Tibial artery (tissue), 4 donors: ENCODE measurements around the gene TNS1.

Source experiments
- DNase-seq, 2 donors: peaks; one replicate each; pipeline ENCODE4 v3.0.0-alpha.2; 2019
- H3K27ac ChIP-seq, 2 donors: fragments of 200-600 bp; sonication (generic) in 1 of 2; 1 replicate in 1 of 2; 2 replicates in 1 of 2; pipeline ENCODE4 v1.5.1; 2018 to 2019; ENCODE audit warnings: mild to moderate bottlenecking in 1 of 2
- H3K27me3 ChIP-seq, 2 donors: fragments of 200-600 bp; sonication (generic) in 1 of 2; one replicate each; pipeline versions ENCODE4 v1.5.1 to v1.6.0; 2016 to 2019
- H3K36me3 ChIP-seq, 3 donors: fragments of 200-600 bp; sonication (generic) in 2 of 3; one replicate each; pipeline ENCODE4 v1.5.1; 2016 to 2019; ENCODE audit warnings: mild to moderate bottlenecking in 2 of 3
- H3K4me1 ChIP-seq, 4 donors: fragments of 200-600 bp; sonication (generic) in 2 of 4; 1 replicate in 3 of 4; 2 replicates in 1 of 4; pipeline ENCODE4 v1.5.1; 2016 to 2019
- H3K4me3 ChIP-seq, 2 donors: fragments of 200-600 bp; sonication (generic) in 1 of 2; 1 replicate in 1 of 2; 2 replicates in 1 of 2; pipeline ENCODE4 v1.5.1; 2018 to 2019; ENCODE audit warnings: mild to moderate bottlenecking in 2 of 2
- H3K9me3 ChIP-seq, 3 donors: fragments of 200-600 bp; sonication (generic) in 1 of 3; one replicate each; pipeline ENCODE4 v1.5.1; 2016 to 2019
- intact Hi-C: fragments of 100-400 bp; cut with DNase I; formaldehyde crosslinking; loops from one replicate; pipeline ENCODE4 v1.15.0; 2023; ENCODE audit warnings: low total_unique reads
- TF ChIP-seq, protein P1 (sequence below), 2 experiments: fragments of 200-600 bp in 1 of 2; fragments of 450-650 bp in 1 of 2; IDR thresholded peaks; one replicate each; pipeline ENCODE4 v1.5.1; 2017 to 2019; ENCODE audit warnings: antibody characterized with exemption in 2 of 2, mild to moderate bottlenecking in 1 of 2, moderate library complexity in 1 of 2

TNS1 gene

DNA sequence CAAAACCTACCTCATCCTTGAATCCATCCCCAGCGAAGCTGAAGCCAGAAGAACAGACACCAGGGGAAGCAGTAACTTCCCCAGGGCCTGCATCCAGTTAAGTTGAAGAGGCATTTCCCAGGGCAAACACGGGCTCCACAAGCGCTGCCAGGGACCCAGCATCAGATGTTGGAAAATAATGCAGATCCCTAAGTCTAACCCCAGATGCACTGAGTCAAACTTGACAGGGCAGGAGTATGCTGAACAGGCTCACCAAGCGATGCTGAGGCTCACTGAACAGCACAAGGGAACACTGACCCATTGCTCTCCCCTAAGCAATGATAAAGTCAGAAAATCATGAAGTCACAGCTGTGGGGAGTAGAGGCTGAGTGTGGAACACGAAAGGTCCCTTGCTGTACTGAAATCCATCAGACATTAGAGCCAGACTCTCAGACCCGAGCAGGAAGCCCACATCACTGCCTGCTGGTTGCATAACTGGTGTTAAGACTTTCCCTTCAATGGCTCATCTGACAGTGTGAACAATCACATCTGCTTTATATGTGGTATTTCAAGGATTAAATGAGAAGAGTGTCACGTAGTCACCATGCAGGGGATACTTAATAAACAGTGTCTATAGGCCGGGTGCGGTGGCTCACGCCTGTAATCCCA lies 36.2 kb downstream of the TNS1 start:
- intact Hi-C loops: no loop called here
- Histone ChIP-seq H3K36me3 (no peaks in the 10 kb centered on the region), H3K9me3 (no peaks in the 10 kb centered on the region), H3K27me3 (no peaks in the 10 kb centered on the region), H3K4me3 (peak overlapping the region in 1 of 2 donors; percentile 23), H3K27ac (peak overlapping the region; percentile 74 to 98), H3K4me1 (peaks cover 0 to 84% (median 37%) of the 10 kb centered on the region in 4 donors)
- peak; percentile 23 to 61 for DNase-seq
- TF ChIP-seq, protein P1, sequence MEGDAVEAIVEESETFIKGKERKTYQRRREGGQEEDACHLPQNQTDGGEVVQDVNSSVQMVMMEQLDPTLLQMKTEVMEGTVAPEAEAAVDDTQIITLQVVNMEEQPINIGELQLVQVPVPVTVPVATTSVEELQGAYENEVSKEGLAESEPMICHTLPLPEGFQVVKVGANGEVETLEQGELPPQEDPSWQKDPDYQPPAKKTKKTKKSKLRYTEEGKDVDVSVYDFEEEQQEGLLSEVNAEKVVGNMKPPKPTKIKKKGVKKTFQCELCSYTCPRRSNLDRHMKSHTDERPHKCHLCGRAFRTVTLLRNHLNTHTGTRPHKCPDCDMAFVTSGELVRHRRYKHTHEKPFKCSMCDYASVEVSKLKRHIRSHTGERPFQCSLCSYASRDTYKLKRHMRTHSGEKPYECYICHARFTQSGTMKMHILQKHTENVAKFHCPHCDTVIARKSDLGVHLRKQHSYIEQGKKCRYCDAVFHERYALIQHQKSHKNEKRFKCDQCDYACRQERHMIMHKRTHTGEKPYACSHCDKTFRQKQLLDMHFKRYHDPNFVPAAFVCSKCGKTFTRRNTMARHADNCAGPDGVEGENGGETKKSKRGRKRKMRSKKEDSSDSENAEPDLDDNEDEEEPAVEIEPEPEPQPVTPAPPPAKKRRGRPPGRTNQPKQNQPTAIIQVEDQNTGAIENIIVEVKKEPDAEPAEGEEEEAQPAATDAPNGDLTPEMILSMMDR (IDR thresholded peaks at IDR 0.05): no peak

DNA sequence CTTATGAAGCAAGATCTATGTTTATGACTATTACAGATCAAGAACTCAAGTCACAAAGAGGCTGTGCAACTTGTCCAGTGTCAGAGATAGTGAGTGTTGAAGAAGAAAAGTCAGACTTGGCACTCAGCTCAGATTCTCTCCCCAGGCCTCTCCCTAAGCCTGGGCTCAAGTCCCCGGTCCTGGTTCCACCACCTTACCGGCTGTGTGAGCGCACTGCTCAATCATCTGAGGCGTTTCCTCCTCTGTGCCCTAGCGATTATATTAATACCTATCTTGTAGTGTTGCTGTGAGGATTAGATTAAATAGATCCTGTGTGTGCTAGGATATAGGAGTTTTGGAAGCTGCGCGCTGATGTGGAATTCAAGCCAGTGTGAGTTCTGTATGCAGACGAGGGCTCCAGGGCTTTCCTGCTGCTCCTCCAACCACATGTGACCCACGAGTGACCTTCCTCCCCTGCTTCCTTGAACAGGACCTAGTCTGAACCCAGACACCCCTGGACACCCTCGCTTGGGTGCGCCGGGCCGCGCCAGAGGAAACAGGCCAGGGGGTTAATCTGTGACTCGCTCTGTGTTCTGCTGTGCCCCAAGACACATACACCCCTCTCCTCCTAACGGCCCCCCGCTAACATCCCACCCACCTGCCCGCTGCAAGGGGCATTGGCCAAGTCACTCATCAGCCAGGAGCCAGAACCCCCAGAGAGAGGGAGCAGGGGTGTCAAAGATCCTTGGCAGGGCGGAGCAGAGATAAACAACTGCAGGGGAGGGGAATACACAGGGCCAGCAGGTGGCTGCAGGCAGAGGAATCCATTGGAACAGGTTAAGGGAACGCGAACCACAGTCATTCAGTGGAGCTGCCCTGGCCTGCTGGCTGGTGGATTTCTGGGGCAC lies 38.3 kb downstream of the TNS1 start:
- Histone ChIP-seq H3K27me3 (no peaks in the 10 kb centered on the region), H3K9me3 (no peaks in the 10 kb centered on the region), H3K4me3 (no peak overlapping the region), H3K36me3 (no peaks in the 10 kb centered on the region), H3K4me1 (peaks cover 0 to 98% (median 54%) of the 10 kb centered on the region in 4 donors), H3K27ac (peak overlapping the region; percentile 74 to 98)
- intact Hi-C loops: no loop called here
- TF ChIP-seq, protein P1 (IDR thresholded peaks at IDR 0.05): no peak
- peak; percentile 20 to 66 for DNase-seq

DNA sequence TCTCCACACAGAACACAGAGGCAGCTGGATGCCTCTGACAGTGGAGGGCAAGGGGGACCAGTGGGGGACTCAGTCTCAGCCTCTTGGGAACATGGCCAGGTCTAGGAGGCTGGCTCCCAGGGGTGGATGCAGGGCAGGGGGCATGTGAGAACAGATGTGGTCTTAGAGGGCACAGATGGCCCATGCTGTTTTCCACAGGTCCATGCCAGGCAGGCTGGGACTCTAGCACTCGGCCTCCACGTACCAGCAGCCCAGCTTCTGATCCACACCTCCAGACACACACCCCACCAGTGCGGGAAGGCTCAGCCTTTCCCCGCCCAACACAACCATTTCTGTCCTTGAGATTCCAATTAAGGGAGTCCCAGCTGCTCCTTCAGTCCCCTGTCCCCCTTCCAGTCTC lies 42.4 kb downstream of the TNS1 start:
- H3K4me1 ChIP-seq: peaks cover 0 to 100% (median 57%) of the 10 kb centered on the region in 4 donors
- peak overlapping the region; percentile 91 to 98 for H3K27ac ChIP-seq
- intact Hi-C loops: no loop called here
- H3K36me3 ChIP-seq: peaks cover 0 to 8% (median 0%) of the 10 kb centered on the region in 3 donors
- peak; percentile 18 to 63 for DNase-seq
- no peaks in the 10 kb centered on the region for H3K9me3 ChIP-seq
- TF ChIP-seq, protein P1 (IDR thresholded peaks at IDR 0.05): no peak
- H3K4me3 ChIP-seq: no peak overlapping the region
- H3K27me3 ChIP-seq: no peaks in the 10 kb centered on the region

DNA sequence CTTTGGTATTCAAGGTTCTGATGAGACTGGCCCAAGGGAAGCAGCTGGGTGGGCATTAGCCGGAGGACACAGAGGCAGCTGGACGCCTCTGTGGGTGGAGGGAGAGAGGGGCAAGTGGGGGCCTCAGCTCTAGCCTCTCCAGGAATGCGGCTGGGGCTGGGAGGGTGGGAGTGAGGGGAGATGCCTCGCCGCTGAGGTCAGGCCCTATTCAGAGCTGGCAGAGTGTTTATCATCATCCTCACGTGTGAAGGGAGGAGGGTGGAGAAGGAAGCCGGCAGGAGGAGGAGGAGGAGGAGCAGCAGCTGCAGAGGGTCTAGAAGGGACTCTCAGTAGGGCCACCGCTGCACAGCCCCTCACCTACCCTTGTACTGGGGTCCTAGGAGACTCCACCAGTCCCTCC lies 43.1 kb downstream of the TNS1 start:
- no peaks in the 10 kb centered on the region for H3K27me3 ChIP-seq
- peaks cover 0 to 8% (median 0%) of the 10 kb centered on the region in 3 donors for H3K36me3 ChIP-seq
- H3K27ac ChIP-seq: peak overlapping the region; percentile 91 to 98
- H3K4me1 ChIP-seq: peaks cover 0 to 100% (median 58%) of the 10 kb centered on the region in 4 donors
- no peaks in the 10 kb centered on the region for H3K9me3 ChIP-seq
- H3K4me3 ChIP-seq: no peak overlapping the region
- intact Hi-C loops: no loop called here
- DNase-seq: peak; percentile 15 to 68
- TF ChIP-seq, protein P1 (IDR thresholded peaks at IDR 0.05): no peak

DNA sequence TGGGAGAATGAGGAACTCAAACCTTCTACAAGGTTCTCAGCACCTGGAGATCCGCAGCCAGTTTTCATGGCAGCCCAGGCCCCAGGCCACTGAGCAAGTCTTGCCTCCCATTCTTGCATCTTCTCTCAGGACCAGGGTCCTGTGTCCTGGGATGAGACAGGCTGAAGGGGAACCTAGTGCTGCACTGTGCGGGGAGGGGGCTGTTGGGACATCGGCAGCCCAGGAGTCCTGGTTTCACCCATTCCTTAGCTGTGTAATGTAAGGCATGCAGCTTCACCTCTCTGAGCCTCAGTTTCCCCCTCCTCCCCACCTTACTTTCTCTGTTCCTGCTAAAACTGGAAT lies 43.9 kb downstream of the TNS1 start:
- Histone ChIP-seq H3K9me3 (no peaks in the 10 kb centered on the region), H3K4me1 (peaks cover 3 to 100% (median 58%) of the 10 kb centered on the region in 4 donors), H3K36me3 (peaks cover 0 to 8% (median 0%) of the 10 kb centered on the region in 3 donors), H3K27ac (peak overlapping the region; percentile 91 to 98), H3K4me3 (no peak overlapping the region), H3K27me3 (no peaks in the 10 kb centered on the region)
- peak in 1 of 2 donors; percentile 38 for DNase-seq
- TF ChIP-seq, protein P1 (IDR thresholded peaks at IDR 0.05): no peak
- intact Hi-C loops: no loop called here
